Skeletal muscle tissue (tissue), 4 donors: ENCODE results near the gene DCXR. TPM values are rescaled to one million over a fixed set of nuclear protein-coding genes. Genes with fewer than 3 reads are reported as not detected.

Experiments
- H3K27ac ChIP-seq: one replicate; pipeline ENCODE4 v1.7.0; 2013; ENCODE audit warnings: mild to moderate bottlenecking, low read depth, low read length, inconsistent platforms
- H3K27me3 ChIP-seq, 3 donors: one replicate each; pipeline ENCODE4 v1.7.0; 2013; ENCODE audit warnings: low read length in 3 of 3; ENCODE audit not compliant: control insufficient read depth in 3 of 3, insufficient read depth in 3 of 3
- H3K36me3 ChIP-seq, 3 donors: one replicate each; pipeline ENCODE4 v1.7.0; 2013; ENCODE audit warnings: low read length in 3 of 3; ENCODE audit not compliant: control insufficient read depth in 3 of 3, insufficient read depth in 3 of 3
- H3K4me1 ChIP-seq, 3 donors: one replicate each; pipeline ENCODE4 v1.7.0; 2013; ENCODE audit warnings: low read length in 3 of 3, mild to moderate bottlenecking in 3 of 3; ENCODE audit not compliant: control insufficient read depth in 3 of 3, insufficient read depth in 3 of 3
- H3K4me3 ChIP-seq, 3 donors: one replicate each; pipeline ENCODE4 v1.7.0; 2013; ENCODE audit warnings: low read length in 3 of 3
- H3K9ac ChIP-seq, 3 donors: one replicate each; pipeline ENCODE4 v1.7.0; 2013; ENCODE audit warnings: low read length in 3 of 3, mild to moderate bottlenecking in 3 of 3, moderate library complexity in 2 of 3, low read depth in 1 of 3
- H3K9me3 ChIP-seq, 3 donors: one replicate each; pipeline ENCODE4 v1.7.0; 2013; ENCODE audit warnings: low read length in 3 of 3; ENCODE audit not compliant: control insufficient read depth in 3 of 3
- total RNA-seq: library from RNA; depleted of rRNA; stranded (reverse); fragments of >200 nt; gene quantifications from one replicate; pipeline ENCODE4 v1.2.3, GENCODE V29; 2014
- donor health status: Osteomylitis.

The DCXR gene
- total RNA-seq, 1 donor from 2014 or later: 20.4 TPM

GRCh38 chr17:82049521-82049971 lies 12.0 kb upstream of the DCXR start:
- no peak overlapping the region for H3K27ac ChIP-seq
- no peaks in the 10 kb centered on the region for H3K9me3 ChIP-seq
- no peak overlapping the region for H3K9ac ChIP-seq
- peaks cover 28 to 41% (median 29%) of the 10 kb centered on the region in 3 donors for H3K36me3 ChIP-seq
- H3K27me3 ChIP-seq: no peaks in the 10 kb centered on the region
- peaks cover 25 to 35% (median 26%) of the 10 kb centered on the region in 3 donors for H3K4me1 ChIP-seq
- H3K4me3 ChIP-seq: no peak overlapping the region

- Histone ChIP-seq H3K27ac (no peak overlapping the region), H3K36me3 (peaks cover 25 to 37% (median 26%) of the 10 kb centered on the region in 3 donors), H3K4me3 (no peak overlapping the region), H3K9ac (no peak overlapping the region), H3K27me3 (no peaks in the 10 kb centered on the region), H3K9me3 (no peaks in the 10 kb centered on the region), H3K4me1 (peaks cover 25 to 35% (median 26%) of the 10 kb centered on the region in 3 donors)
Measured at GRCh38 chr17:82049106-82049505, 11.6 kb upstream of the DCXR start.

- H3K27me3 ChIP-seq: no peaks in the 10 kb centered on the region
- H3K4me1 ChIP-seq: peaks cover 21 to 30% (median 23%) of the 10 kb centered on the region in 3 donors
- H3K4me3 ChIP-seq: no peak overlapping the region
- no peak overlapping the region for H3K9ac ChIP-seq
- H3K27ac ChIP-seq: no peak overlapping the region
- no peaks in the 10 kb centered on the region for H3K9me3 ChIP-seq
- peaks cover 19 to 32% (median 21%) of the 10 kb centered on the region in 3 donors for H3K36me3 ChIP-seq
Measured at GRCh38 chr17:82048571-82048971, 11.1 kb upstream of the DCXR start.

DNA sequence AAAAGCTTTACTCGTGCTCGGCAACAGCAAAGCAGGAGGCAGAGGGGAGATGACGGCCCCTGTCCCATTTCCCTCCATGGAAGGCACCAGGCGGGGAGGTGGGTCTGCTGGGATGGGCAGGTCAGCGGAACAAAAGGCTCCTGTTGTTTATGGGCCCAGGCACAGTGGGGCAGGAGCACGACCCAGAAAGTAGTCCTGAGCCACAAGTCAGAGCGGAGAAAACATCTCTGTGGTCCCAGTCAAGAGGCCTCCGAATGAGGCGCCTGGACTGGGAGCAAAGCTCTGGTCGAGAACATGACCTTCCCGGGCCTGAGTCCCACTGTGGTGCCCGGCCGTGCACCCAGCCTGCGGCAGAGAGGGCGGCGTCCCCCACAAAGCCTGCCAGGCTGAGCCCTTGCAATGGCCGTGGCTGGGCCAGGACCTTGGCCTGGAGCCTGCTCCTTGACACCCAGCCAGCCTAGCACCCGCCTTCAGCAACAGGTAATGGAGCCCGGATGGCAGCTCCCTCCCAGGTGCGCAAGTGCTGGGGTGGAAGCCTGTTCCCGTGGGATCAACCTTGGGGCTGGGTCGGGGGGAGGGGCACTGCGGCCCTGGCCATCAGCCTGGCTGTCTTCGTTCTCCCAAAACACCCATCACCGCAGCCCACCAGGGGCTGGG lies 10.5 kb upstream of the DCXR start:
- Histone ChIP-seq H3K9me3 (no peaks in the 10 kb centered on the region), H3K9ac (no peak overlapping the region), H3K4me1 (peaks cover 16 to 25% (median 18%) of the 10 kb centered on the region in 3 donors), H3K27me3 (no peaks in the 10 kb centered on the region), H3K27ac (no peak overlapping the region), H3K36me3 (peaks cover 19 to 29% (median 21%) of the 10 kb centered on the region in 3 donors), H3K4me3 (no peak overlapping the region)

DNA sequence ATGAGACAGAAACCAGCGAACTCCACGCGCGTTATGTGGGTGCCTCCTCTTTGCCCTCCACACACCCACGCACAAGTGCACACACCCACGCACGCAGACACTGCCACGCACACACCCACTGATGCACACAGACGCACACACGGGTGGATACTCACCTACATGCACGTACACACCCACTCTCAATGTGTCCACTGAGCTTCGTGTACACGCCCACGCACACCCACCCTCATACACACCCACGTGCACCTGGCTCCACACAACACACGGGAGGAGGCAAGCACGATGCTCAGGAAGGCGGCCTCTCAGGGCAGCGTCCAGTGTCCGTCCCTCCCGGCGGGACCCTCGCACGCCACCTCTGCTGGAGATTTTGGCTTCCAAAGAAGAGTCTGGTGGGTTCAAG lies 9.9 kb upstream of the DCXR start:
- Histone ChIP-seq H3K4me1 (peaks cover 9 to 18% (median 12%) of the 10 kb centered on the region in 3 donors), H3K9ac (no peak overlapping the region), H3K27ac (no peak overlapping the region), H3K36me3 (peaks cover 19 to 29% (median 21%) of the 10 kb centered on the region in 3 donors), H3K27me3 (no peaks in the 10 kb centered on the region), H3K4me3 (no peak overlapping the region), H3K9me3 (no peaks in the 10 kb centered on the region)

- Histone ChIP-seq H3K27me3 (no peaks in the 10 kb centered on the region), H3K36me3 (peaks cover 19 to 29% (median 21%) of the 10 kb centered on the region in 3 donors), H3K9me3 (no peaks in the 10 kb centered on the region), H3K9ac (peak overlapping the region in 1 of 3 donors; percentile 8), H3K4me3 (no peak overlapping the region), H3K4me1 (peaks cover 9 to 14% (median 9%) of the 10 kb centered on the region in 3 donors), H3K27ac (no peak overlapping the region)
Measured at GRCh38 chr17:82046903-82047302, 9.4 kb upstream of the DCXR start.

DNA sequence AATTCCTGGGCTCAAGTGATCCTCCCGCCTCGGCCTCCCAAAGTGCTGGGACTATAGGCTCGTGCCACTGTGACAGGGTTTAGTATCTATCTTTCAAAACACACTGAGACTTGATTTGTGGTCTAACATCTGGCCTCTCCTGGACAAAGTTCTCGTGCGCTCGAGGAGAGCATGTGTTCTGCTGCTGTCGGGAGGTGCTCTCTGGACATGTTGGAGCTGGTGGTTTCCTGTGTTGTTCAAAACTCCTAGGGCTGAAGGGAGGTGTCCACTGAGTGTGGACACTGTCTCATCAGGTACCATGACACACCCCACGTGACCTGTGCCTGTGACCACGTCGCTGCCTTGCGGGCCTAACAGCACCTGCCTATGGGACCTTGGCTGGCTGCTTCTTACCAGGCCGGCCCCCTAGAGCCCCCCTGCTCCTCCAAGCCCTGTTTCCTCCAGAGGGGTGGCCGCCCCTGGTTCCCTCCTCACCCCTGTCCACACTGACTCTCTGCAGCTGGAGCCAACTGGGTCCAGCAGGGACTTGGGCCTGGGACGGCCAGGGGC lies 8.5 kb upstream of the DCXR start:
- H3K9me3 ChIP-seq: no peaks in the 10 kb centered on the region
- H3K27me3 ChIP-seq: no peaks in the 10 kb centered on the region
- no peak overlapping the region for H3K9ac ChIP-seq
- no peak overlapping the region for H3K27ac ChIP-seq
- H3K4me3 ChIP-seq: no peak overlapping the region
- H3K36me3 ChIP-seq: peaks cover 19 to 29% (median 21%) of the 10 kb centered on the region in 3 donors
- peaks cover 9 to 13% (median 9%) of the 10 kb centered on the region in 3 donors for H3K4me1 ChIP-seq

- H3K9ac ChIP-seq: no peak overlapping the region
- H3K4me3 ChIP-seq: no peak overlapping the region
Measured at GRCh38 chr17:82043507-82043906, 6.0 kb upstream of the DCXR start.

DNA sequence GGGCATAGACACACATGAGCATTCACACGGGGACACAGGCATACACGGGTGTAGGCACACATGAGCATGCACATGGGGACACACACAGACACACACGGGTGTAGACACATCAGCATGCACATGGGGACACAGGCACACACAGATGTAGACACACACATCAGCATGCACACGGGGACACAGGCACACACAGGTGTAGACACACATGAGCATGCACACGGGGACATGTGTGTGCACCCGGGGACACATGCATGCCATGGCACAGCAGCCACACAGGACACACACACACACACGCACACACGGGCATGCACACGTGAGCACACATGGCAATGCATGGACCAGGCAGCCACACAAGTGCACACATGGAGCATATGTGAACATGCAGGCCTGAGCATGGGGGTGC lies 5.2 kb upstream of the DCXR start:
- Histone ChIP-seq H3K9ac (no peak overlapping the region), H3K27ac (no peak overlapping the region), H3K36me3 (peaks cover 4 to 10% (median 7%) of the 10 kb centered on the region in 3 donors), H3K4me3 (no peak overlapping the region), H3K4me1 (peaks cover 4 to 5% (median 4%) of the 10 kb centered on the region in 3 donors), H3K27me3 (no peaks in the 10 kb centered on the region), H3K9me3 (no peaks in the 10 kb centered on the region)

More at GRCh38 chr17:82043507-82043906, 6.0 kb upstream of the DCXR start:
- no peak overlapping the region for H3K27ac ChIP-seq
- no peaks in the 10 kb centered on the region for H3K27me3 ChIP-seq
- no peaks in the 10 kb centered on the region for H3K4me1 ChIP-seq
- H3K9me3 ChIP-seq: no peaks in the 10 kb centered on the region
- H3K36me3 ChIP-seq: peaks cover 9 to 17% (median 12%) of the 10 kb centered on the region in 3 donors

DNA sequence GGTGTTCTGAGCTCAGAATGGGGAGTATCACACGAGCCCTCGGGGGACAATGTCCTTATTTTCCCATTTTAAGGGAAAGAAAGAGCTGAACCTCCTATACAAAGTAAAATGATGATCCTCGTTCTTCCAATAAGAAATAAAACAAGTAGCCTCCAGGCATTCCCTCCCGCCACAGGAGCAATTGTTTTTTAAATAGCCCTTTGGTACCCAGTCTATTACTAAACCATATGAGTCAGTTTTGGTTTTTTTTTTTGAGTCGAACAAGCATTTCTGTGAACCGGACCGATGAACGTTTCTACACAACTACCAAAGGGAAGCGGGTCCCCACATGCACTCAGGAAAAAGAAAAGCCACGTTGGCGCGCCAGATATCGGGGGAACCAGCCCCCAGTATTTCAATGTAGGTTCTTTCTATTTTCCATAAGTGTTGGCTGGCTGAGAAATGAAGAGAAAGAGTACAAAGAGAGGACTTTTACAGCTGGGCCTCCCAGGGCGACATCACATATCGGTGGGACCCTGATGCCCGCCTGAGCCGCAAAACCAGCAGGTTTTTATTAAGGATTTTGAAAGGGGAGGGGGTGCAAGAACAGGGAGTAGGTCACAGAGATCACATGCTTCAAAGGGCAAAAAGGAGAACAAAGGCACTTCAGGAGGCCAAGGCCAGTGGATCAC lies 3.8 kb upstream of the DCXR start:
- Histone ChIP-seq H3K4me1 (peaks cover 9 to 14% (median 11%) of the 10 kb centered on the region in 3 donors), H3K36me3 (no peaks in the 10 kb centered on the region), H3K9me3 (no peaks in the 10 kb centered on the region), H3K9ac (no peak overlapping the region), H3K4me3 (no peak overlapping the region), H3K27ac (no peak overlapping the region), H3K27me3 (no peaks in the 10 kb centered on the region)
